ENCODE results near the gene ADSL.

The ADSL gene

GRCh38 chr22:40436505-40437431 lies 90.5 kb downstream of the ADSL start:
- DNase-seq (ENCODE audit: low read depth, low spot score), result no peak
- no peak overlapping the region for H3K4me3 ChIP-seq (ENCODE audit: low read depth, low read length)
- ChIA-PET POLR2A (interaction anchor here (0.8 to 1.4 kb wide), 3 partner anchors 70 to 215 kb away, joined by 3 to 5 read pairs (median 4); partner anchors contain the start of gene MRTFA), CTCF (interaction anchor here (0.6 to 12.7 kb wide), 60 partner anchors 10 to 462 kb away, joined by 3 to 233 read pairs (median 4); no protein-coding TSS in a partner anchor)
- TF ChIP-seq CTCF (IDR thresholded peaks at IDR 0.05; ENCODE audit: insufficient read depth, low read length, missing control alignments), result no peak

Data from AG04449 (cell line).